Small intestine (tissue), 7 donors: ENCODE measurements around the gene ACSM4. TPM values are rescaled to one million over a fixed set of nuclear protein-coding genes. Genes with fewer than 3 reads are reported as not detected.
"Not testable (repeated sequence)": the region's sequence is repeated elsewhere in the genome, so short reads cannot be mapped to it uniquely, and the experiment has no call there.

Source experiments
- DNase-seq, 2 donors: peaks; one replicate each; pipeline versions ENCODE4 v3.0.0 to v3.0.0-alpha.2; 2013
- FAIRE-seq: peaks from 2 replicates; lab custom pipeline; 2012; peaks lifted over from hg19 to GRCh38; lab: Jason Lieb, UNC
- H3K27ac ChIP-seq, 3 donors: one replicate each; pipeline ENCODE4 v1.5.1; 2013; ENCODE audit warnings: low read length in 2 of 3, mild to moderate bottlenecking in 2 of 3, control low read depth in 1 of 3, inconsistent platforms in 1 of 3, low read depth in 1 of 3, moderate library complexity in 1 of 3
- H3K27me3 ChIP-seq, 3 donors: one replicate each; pipeline ENCODE4 v1.6.1; 2013; ENCODE audit warnings: low read length in 3 of 3, inconsistent platforms in 1 of 3; ENCODE audit not compliant: control insufficient read depth in 3 of 3, insufficient read depth in 3 of 3
- H3K36me3 ChIP-seq, 3 donors: one replicate each; pipeline ENCODE4 v1.6.1; 2013; ENCODE audit warnings: low read length in 3 of 3, inconsistent platforms in 1 of 3, low read depth in 1 of 3, mild to moderate bottlenecking in 1 of 3, moderate library complexity in 1 of 3; ENCODE audit not compliant: control insufficient read depth in 3 of 3, insufficient read depth in 2 of 3
- H3K4me1 ChIP-seq, 3 donors: one replicate each; pipeline ENCODE4 v1.6.1; 2013; ENCODE audit warnings: low read length in 2 of 3, inconsistent platforms in 1 of 3, low read depth in 1 of 3, mild to moderate bottlenecking in 1 of 3, moderate library complexity in 1 of 3; ENCODE audit not compliant: control insufficient read depth in 3 of 3, insufficient read depth in 2 of 3
- H3K4me3 ChIP-seq, 3 donors: one replicate each; pipeline ENCODE4 v1.5.1; 2013; ENCODE audit warnings: low read length in 3 of 3, control low read depth in 1 of 3, inconsistent platforms in 1 of 3, low read depth in 1 of 3, mild to moderate bottlenecking in 1 of 3, moderate library complexity in 1 of 3
- H3K9me3 ChIP-seq, 2 donors: one replicate each; pipeline ENCODE4 v1.6.1; 2013; ENCODE audit warnings: low read depth in 1 of 2, low read length in 1 of 2; ENCODE audit not compliant: control insufficient read depth in 2 of 2, insufficient read depth in 1 of 2
- WGBS, 3 donors: extraction: QIAGEN DNeasy Blood & Tissue Kit; methylation state at CpG; one replicate each; pipeline ENCODE4 v1.1.7; 2013; 5-methylcytosine and 5-hydroxymethylcytosine counted together
- polyA plus RNA-seq, 4 donors: library from polyadenylated mRNA; stranded (reverse) in 3 of 4; unstranded in 1 of 4; fragments of 200-250 nt in 3 of 4; fragments of 120-200 nt in 1 of 4; gene quantifications; one replicate each; pipeline versions ENCODE4 v1.2.1 to v1.2.3, GENCODE V29; 2013
- donor health status: healthy with polysubstance abuse.
- donor health status: control.
- donor health status: control.
- donor health status: Bipolar disorder and iron deficiency.
- donor health status: healthy.

ACSM4 gene
- polyA plus RNA-seq, 4 donors: not detected

DNA sequence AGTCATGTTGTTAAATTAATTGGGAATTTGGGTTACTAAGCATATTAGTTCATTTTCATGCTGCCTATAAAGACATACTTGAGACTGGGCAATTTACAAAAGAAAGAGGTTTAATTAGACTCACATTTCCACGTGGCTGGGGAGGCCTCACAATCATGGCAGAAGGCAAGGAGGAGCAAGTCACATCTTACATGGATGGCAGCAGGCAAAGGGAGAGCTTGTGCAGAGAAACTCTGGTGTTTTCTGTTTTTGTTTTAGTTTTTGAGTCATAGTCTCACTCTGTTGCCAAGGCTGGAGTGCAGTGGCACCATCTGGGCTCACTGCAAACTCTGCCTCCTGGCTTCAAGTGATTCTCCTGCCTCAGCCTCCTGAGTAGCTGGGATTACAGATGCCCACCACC, 13.3 kb upstream of the ACSM4 start:
- H3K36me3 ChIP-seq, DNase-seq, H3K27ac ChIP-seq, H3K4me3 ChIP-seq, H3K9me3 ChIP-seq, FAIRE-seq, H3K4me1 ChIP-seq, H3K27me3 ChIP-seq: not testable (repeated sequence)
- WGBS, 3 donors: 5 to 23% (median 12%) methylated on average over 1 of the region's 1 CpG

GRCh38 chr12:7292300-7292699, 11.6 kb upstream of the ACSM4 start:
- FAIRE-seq (no peak), DNase-seq (no peak)
- Histone ChIP-seq H3K27ac (no peak overlapping the region), H3K4me1 (no peaks in the 10 kb centered on the region), H3K9me3 (no peaks in the 10 kb centered on the region), H3K27me3 (no peaks in the 10 kb centered on the region), H3K36me3 (no peaks in the 10 kb centered on the region), H3K4me3 (no peak overlapping the region)
- 66 to 74% (median 67%) methylated on average over 2 of the region's 2 CpGs for WGBS, 3 donors

- no peak for DNase-seq
- Histone ChIP-seq H3K4me1 (no peaks in the 10 kb centered on the region), H3K9me3 (no peaks in the 10 kb centered on the region), H3K27me3 (no peaks in the 10 kb centered on the region), H3K4me3 (no peak overlapping the region), H3K36me3 (no peaks in the 10 kb centered on the region), H3K27ac (no peak overlapping the region)
- 24 to 49% (median 30%) methylated on average over 1 of the region's 1 CpG for WGBS, 3 donors
- no peak for FAIRE-seq
These were observed 10.2 kb upstream of the ACSM4 start for GRCh38 chr12:7293670-7294069.

GRCh38 chr12:7295529-7295928, 8.3 kb upstream of the ACSM4 start:
- no peaks in the 10 kb centered on the region for H3K27me3 ChIP-seq
- WGBS, 3 donors: 85 to 89% (median 86%) methylated on average over 1 of the region's 1 CpG
- no peaks in the 10 kb centered on the region for H3K4me1 ChIP-seq
- DNase-seq (no peak), FAIRE-seq (no peak)
- no peaks in the 10 kb centered on the region for H3K36me3 ChIP-seq
- no peak overlapping the region for H3K27ac ChIP-seq
- no peak overlapping the region for H3K4me3 ChIP-seq
- H3K9me3 ChIP-seq: no peaks in the 10 kb centered on the region

DNA sequence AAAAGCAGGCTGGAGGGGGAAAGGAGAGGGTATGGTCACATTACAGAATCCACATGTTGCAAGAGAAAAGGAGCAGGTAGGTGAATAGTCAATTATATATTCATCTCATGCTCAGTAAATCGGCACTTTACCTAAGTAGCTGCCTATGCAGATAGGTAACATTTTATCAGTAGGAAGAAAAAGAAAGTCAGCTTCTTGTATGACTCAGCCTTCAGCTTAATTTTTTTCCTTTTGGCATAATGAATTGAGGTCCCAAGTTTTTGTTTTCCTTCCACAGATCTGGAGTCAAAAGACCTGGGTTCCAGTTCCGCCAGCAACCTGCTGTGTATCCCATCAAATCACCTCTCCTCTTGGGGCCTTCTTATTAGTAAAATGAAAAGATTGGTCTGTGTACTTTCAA, 6.0 kb upstream of the ACSM4 start:
- no peaks in the 10 kb centered on the region for H3K9me3 ChIP-seq
- DNase-seq (no peak), FAIRE-seq (no peak)
- 88 to 93% (median 89%) methylated on average over 2 of the region's 2 CpGs for WGBS, 3 donors
- H3K27me3 ChIP-seq: no peaks in the 10 kb centered on the region
- no peaks in the 10 kb centered on the region for H3K36me3 ChIP-seq
- H3K4me1 ChIP-seq: no peaks in the 10 kb centered on the region
- H3K4me3 ChIP-seq: no peak overlapping the region
- H3K27ac ChIP-seq: no peak overlapping the region

DNA sequence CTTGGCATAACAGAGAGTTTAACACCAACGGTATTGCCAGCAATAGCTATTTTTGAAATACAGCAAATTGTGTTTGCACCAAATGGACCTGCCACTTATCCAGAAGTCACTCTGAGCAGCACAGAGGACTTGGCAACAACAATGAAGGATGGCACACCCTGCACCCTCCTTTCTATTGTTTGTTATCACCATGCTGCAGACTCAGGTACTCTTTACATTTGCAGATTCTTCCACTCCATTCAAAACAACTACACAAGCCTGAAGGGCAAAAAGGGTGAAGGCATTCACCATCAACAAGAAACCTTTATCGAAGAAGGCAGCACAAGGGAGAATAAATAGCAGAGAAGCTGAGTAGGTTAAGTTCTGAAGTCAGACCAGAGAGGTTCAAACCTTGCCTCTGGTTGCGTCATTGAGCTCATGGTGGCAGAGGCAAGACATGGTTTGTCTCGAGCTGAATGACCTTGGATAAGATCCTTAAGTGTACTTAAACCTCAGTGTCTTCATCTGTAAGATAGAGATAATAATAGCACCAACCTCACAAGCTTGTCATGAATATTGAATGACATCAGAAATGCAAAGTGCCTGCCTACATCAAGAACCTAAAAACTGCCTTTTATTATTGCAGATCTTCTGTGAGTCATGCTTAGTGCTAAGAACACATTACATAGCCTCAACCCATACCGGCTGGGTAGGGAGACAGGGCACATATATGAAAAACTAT, 1.4 kb upstream of the ACSM4 start:
- Histone ChIP-seq H3K27ac (no peak overlapping the region), H3K9me3 (no peaks in the 10 kb centered on the region), H3K4me1 (no peaks in the 10 kb centered on the region), H3K4me3 (no peak overlapping the region), H3K27me3 (no peaks in the 10 kb centered on the region), H3K36me3 (no peaks in the 10 kb centered on the region)
- FAIRE-seq (no peak), DNase-seq (no peak)
- 62 to 72% (median 67%) methylated on average over 5 of the region's 5 CpGs for WGBS, 3 donors

DNA sequence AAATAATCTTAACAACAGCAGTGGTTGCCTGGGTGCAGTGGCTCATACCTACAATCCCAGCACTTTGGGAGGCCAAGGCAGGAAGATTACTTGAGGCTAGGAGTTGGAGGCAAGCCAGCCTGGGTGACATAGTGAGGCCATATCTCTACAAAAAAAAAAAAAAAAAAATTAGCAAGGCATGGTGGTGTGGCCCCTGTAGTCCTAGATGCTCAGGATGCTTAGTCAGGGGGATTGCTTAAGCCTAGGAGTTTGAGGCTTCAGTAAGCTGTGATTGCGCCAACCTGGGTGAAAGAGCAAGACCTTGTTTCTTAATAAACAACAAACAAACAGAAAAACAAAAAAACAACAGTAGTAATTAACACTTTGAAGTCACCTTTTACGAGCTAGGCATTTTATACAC, 642 bp upstream of the ACSM4 start:
- FAIRE-seq: no peak
- WGBS, 3 donors: 78 to 87% (median 86%) methylated on average over 2 of the region's 2 CpGs

GRCh38 chr12:7304456-7304855, 584 bp downstream of the ACSM4 start:
- Histone ChIP-seq H3K27ac (no peak overlapping the region), H3K9me3 (no peaks in the 10 kb centered on the region), H3K4me3 (no peak overlapping the region), H3K27me3 (no peaks in the 10 kb centered on the region), H3K36me3 (no peaks in the 10 kb centered on the region), H3K4me1 (no peaks in the 10 kb centered on the region)
- FAIRE-seq (no peak), DNase-seq (no peak)
- 46 to 65% (median 55%) methylated on average over 5 of the region's 5 CpGs for WGBS, 3 donors

More for the DNA sequence above, 642 bp upstream of the ACSM4 start:
- Histone ChIP-seq H3K9me3 (no peaks in the 10 kb centered on the region), H3K36me3 (no peaks in the 10 kb centered on the region), H3K27me3 (no peaks in the 10 kb centered on the region), H3K4me3 (no peak overlapping the region), H3K27ac (no peak overlapping the region), H3K4me1 (no peaks in the 10 kb centered on the region)
- DNase-seq: no peak

- DNase-seq (no peak), FAIRE-seq (no peak)
- Histone ChIP-seq H3K27ac (no peak overlapping the region), H3K27me3 (no peaks in the 10 kb centered on the region), H3K9me3 (no peaks in the 10 kb centered on the region), H3K4me3 (no peak overlapping the region), H3K36me3 (no peaks in the 10 kb centered on the region), H3K4me1 (no peaks in the 10 kb centered on the region)
- WGBS, 3 donors: 79 to 88% (median 86%) methylated on average over 4 of the region's 4 CpGs
These were observed 6.2 kb downstream of the ACSM4 start for GRCh38 chr12:7310070-7310469.
